Sciatic nerve (tissue), 2 donors: ENCODE data around the gene BRI3. TPM values are rescaled to one million over a fixed set of nuclear protein-coding genes. Genes with fewer than 3 reads are reported as not detected.

Experiments
- ATAC-seq: fragments of 200-7000 bp; cut with Tn5 transposase; one replicate; pipeline ENCODE4 v1.9.1; 2020; ENCODE audit warnings: mild to moderate bottlenecking, moderate library complexity
- DNase-seq: peaks from one replicate; pipeline ENCODE4 v3.0.0-alpha.2; 2020; ENCODE audit warnings: low spot score
- intact Hi-C: fragments of 100-400 bp; cut with DNase I; formaldehyde crosslinking; loops from one replicate; pipeline ENCODE4 v1.14.2; 2022
- total RNA-seq: library from RNA; stranded (reverse); fragmentation: NEBNext Ultra II Directional; extraction: Animal tissue kit (Norgen Biotek cat#: 25700); gene quantifications from one replicate; pipeline ENCODE4 v1.2.1, GENCODE V29; 2021
- donor health status: DM: no; HTN: no; CAD: no.
- donor health status: DM: no; HTN: no; CAD: no.

Gene BRI3
- total RNA-seq, 1 donor from 2014 or later, result 132 TPM

- intact Hi-C loops, result no loop called here
- ATAC-seq, result peak; percentile 99
- peak; percentile 95 for DNase-seq
These were observed 29.7 kb upstream of the BRI3 start, which contains the start of gene TECPR1 for GRCh38 chr7:98251601-98252424. Gene TECPR1 (minus strand): TSS chr7:98252232. CDS start chr7:98246146, 6,086 bp downstream.

DNA sequence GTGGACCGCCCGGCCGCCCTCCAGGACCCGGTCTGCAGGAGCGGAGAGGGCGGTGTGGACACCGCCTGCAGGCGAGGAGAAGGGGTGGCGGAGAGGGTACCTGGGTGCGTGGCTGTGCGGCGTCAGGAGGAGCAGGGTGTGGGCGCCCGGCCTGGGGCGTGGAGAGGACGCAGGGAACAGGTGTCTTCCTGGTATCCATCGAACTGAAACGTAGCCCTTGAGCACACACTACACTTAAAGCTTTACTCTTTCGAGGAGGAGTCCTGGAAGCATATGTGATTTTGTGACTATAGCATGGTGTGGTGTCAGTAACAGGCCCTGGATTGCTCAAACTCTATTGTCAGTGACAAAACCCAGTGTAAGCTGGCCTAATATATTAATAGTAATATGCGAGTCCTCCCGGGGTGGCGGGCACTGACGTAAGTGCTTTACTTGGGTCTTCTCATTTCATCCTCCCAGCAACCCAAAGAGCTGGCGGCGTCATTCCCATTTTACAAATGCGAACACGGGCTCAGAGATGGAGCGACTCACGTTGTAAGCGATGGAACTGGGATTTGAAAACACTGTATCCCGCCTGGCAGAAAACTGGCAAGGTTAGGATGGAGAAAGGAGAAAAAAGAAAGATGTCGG lies 28.9 kb upstream of the BRI3 start:
- no peak for ATAC-seq
- intact Hi-C loops, result no loop called here

DNA sequence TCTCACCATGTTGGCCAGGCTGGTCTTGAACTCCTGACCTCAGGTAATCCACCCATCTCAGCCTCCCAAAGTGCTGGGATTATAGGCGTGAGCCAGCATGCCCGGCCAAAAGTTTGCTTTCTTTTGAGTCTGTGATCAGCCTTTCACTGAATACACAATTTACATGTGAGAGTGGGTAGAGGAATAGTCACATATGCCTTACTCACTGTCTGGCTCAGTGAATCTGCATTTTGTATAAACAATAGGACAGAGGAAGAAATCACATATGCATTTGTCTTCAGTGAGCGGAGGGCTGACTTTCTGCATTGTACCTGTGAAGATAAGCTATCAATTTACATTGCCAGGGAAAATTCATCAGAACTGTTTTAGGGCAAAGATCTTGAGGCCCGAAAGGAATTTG lies 27.0 kb upstream of the BRI3 start:
- intact Hi-C loops, result no loop called here
- no peak for DNase-seq
- no peak for ATAC-seq

More for the DNA sequence above, 28.9 kb upstream of the BRI3 start:
- no peak for DNase-seq

- intact Hi-C loops, result no loop called here
- DNase-seq (no peak), ATAC-seq (no peak)
These were observed 26.4 kb upstream of the BRI3 start for GRCh38 chr7:98254951-98255610.

GRCh38 chr7:98256431-98256830 lies 25.1 kb upstream of the BRI3 start:
- intact Hi-C loops, result no loop called here
- ATAC-seq (no peak), DNase-seq (no peak)

GRCh38 chr7:98257701-98258100 lies 23.8 kb upstream of the BRI3 start:
- no peak for ATAC-seq

DNA sequence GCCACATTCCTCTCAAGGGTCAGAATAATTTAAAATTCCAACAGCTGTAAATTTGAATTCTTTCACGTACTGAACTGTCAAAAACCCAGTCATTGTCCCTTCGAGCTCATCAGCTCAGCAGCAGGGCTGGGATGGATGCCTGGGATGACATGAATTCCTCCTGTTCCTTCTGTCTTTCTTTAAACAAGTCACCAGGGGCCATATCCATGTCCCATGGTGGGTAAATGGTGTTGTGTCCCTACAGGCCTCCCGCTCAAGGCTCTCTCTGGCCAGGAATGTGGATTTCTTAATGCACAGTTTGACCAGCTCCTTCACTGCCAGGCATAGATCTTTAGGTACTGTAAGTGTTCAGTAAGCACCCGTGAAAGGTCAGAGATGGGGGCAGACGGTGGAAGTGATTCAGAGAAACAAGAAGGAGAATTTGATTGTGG lies 15.6 kb upstream of the BRI3 start:
- no peak for ATAC-seq
- intact Hi-C loops, result no loop called here
- no peak for DNase-seq

More at GRCh38 chr7:98257701-98258100, 23.8 kb upstream of the BRI3 start:
- intact Hi-C loops, result no loop called here
- DNase-seq, result no peak

- ATAC-seq (no peak), DNase-seq (no peak)
- intact Hi-C loops, result no loop called here
These were observed 14.6 kb upstream of the BRI3 start for GRCh38 chr7:98266840-98267239.

DNA sequence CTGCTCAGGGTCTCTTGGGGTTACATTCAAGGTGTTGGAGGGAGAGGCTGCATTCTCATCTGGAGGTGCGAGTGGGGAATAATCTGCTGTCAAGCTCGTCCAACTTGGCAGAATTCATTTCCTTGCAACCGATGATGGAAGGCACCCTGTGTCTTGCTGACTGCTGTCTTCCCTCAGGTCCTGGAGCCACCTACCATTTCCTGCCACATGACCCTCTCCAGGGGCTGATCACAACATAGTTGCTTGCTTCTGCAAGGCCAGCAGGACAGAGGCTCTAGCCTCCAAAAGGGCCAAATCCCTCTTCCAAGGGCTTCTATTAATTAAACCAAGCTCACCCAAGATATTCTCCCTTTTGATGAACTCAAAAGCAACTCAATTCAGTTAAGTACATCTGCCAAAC lies 14.2 kb upstream of the BRI3 start:
- no peak for DNase-seq
- ATAC-seq, result no peak
- intact Hi-C loops, result no loop called here

DNA sequence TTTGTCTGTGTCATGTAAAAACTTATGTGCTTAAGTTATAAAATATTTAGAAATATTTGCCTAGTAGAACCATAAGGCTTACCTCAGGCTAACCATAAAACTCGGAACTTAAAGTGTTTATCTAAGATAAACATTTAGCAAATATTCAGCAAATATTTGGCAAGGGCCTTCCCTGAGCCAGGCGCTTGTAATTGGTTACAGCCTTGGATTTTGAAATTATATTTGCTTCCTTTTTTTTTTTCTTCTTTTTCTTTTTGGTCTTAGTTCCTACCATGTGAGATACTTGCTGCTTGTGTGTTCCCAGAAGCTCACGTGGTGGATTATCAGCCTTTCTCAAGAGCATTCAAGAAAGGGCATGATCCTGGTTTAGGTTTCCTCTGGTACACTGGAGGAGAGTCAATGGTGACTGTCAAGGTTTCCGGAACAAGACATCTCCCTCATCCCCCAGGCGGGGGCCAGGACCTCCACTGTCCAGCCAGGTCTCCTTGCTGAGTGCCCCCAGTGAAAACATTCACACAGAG lies 5.2 kb upstream of the BRI3 start:
- intact Hi-C loops, result no loop called here
- ATAC-seq (peak; percentile 29), DNase-seq (no peak)

GRCh38 chr7:98278408-98278807 lies 3.1 kb upstream of the BRI3 start:
- intact Hi-C loops, result no loop called here
- ATAC-seq (no peak), DNase-seq (no peak)

GRCh38 chr7:98278936-98279335 lies 2.5 kb upstream of the BRI3 start:
- ATAC-seq, result no peak
- DNase-seq, result no peak
- intact Hi-C loops, result no loop called here

DNA sequence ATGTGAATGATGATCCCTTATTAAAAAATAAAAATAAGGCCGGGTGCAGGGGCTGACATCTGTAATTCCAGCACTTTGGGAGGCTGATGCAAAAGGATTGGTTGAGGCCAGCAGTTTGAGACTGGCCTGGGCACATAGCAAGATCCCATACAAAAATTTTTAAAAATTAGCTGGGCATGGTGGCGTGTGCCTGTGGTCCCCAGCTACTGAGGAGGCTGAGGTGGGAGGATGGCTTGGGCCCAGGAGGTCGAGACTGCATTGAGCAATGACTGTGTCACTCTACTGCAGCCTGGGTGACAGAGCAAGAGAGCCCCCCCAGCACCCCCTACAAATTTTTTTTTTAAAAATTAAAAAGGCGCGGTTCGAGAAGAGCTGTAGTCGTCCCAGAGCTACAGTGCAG lies 1.2 kb upstream of the BRI3 start:
- intact Hi-C loops, result no loop called here
- DNase-seq (no peak), ATAC-seq (no peak)

DNA sequence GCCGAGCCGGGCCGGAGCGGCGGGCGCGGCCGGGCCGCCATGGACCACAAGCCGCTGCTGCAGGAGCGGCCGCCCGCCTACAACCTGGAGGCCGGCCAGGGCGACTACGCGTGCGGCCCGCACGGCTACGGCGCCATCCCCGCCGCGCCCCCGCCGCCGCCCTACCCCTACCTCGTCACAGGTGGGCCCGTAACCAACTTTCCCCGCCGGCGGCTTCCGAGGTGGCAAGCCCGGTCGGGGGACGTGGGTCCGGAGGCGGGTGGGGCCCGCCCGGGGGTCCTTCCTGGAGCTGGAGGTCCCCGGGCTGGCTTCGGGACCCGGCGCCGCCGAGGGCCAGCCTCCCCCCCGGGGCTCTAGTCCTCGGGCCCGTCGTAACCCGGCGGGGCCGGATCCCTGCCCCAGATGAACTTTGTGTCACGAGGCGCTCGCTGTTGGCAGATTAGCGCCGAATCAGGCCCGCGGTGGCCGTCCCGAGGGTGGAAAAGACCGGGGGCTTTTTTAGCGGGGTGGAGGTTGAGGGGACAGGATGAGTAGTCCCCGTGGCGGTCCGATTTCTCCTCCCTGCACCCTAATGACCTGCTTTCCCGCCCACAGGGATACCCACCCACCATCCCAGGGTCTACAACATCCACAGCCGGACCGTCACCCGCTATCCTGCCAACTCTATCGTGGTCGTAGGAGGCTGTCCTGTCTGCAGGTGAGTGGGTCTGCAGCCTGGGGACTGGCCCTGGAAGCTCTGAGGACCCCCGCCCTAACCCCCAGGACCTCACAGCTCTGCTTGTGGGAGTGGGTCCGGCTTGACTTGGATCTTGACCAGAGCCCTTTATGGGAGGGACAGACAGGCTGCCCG lies 496 bp downstream of the BRI3 start:
- DNase-seq (peak; percentile 81), ATAC-seq (no peak)
- intact Hi-C loops, result no loop called here

DNA sequence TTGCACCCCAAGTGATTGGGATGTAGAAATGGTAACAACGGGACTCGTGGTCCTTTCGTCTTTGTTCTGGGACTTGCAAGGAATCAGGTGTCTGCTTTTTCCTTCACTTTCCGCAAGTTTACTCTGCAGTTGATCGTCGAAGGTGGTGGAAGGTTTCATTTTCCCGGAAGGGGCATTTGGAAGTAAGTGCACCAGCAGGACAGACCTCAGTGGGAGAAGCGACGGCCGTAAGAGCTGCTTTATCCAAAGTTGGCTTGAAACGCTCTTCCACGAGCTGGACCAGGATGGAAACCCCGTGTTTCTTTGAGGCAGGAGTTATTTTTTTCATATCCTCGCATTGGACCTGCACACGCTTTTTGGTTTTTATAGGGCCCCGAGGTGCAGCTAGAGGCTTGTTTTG lies 1.2 kb downstream of the BRI3 start:
- no peak for DNase-seq
- intact Hi-C loops, result no loop called here
- no peak for ATAC-seq

- ATAC-seq (peak; percentile 48), DNase-seq (peak; percentile 68)
- intact Hi-C loops, result no loop called here
These were observed 1.8 kb downstream of the BRI3 start for GRCh38 chr7:98283127-98283886.

DNA sequence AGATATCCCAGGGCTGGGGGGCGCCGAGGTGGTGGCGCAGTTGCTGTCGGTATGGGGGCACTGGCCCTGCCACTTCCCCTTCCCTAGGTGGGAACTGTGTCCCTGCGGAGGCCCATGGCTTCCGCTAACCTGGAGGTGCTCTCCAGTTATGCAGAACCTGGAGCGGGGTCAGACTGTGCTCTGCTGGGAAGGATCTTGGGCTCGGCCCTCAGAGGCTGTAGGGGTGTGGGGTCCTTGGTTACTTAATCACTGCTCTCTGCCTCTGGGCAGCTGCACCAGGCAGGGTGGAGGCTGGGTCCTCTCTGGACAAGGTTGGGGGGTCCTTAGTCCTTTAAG lies 2.4 kb downstream of the BRI3 start:
- ATAC-seq (peak; percentile 3), DNase-seq (peak; percentile 61)
- intact Hi-C loops, result no loop called here

DNA sequence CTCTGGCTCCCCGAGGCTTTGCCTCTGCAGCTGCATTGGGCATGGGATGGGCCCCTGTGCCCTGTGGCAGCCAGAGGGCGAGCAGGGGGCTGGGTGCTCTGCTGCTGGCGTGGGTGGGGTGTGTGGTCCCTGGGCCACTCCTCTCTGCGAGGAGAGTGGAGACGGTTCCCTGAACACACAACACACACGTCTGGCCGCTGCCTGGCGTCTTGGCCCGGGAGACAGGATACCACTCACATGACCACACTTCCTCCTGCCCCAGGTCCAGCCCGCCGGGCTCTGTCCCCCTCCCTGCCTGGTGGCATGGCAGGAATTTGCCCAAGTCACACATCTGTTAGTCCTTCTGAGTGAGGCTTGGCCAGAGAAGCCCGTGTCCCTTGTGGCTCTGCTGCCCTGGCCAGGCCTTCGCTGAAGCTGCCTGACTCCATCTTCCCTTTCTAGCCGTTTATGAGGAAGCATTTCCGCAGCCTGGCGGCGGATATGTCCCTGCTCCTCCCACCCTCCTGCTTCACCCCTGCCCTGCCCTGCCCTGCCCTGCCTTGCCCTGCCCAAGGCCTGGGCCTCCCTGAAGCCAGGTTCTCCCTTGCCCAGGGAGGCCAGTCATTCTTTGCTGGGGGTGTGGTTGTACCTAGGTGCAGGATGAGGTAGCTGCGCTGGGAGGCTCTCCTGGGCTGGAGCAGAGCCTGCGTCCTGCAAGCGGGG lies 3.0 kb downstream of the BRI3 start:
- intact Hi-C loops, result no loop called here
- DNase-seq (peak; percentile 82), ATAC-seq (peak; percentile 62)
